Ishikawa (cell line): ENCODE measurements around the gene LRRC8D.
A peak's percentile ranks its signal among the peaks of the same experiment; 100 is the strongest.

Source experiments
- CEBPB ChIP-seq: IDR thresholded peaks from 2 replicates; pipeline ENCODE4 v1.6.1; 2012
- CREB1 ChIP-seq: IDR thresholded peaks from 2 replicates; pipeline ENCODE4 v1.6.1; 2012; ENCODE audit warnings: low read depth
- EGR1 ChIP-seq: IDR thresholded peaks from 2 replicates; pipeline ENCODE4 v1.6.1; 2012
- EP300 ChIP-seq: IDR thresholded peaks from 2 replicates; pipeline ENCODE4 v1.6.1; 2012; ENCODE audit warnings: borderline replicate concordance
- FOXM1 ChIP-seq: IDR thresholded peaks from 2 replicates; pipeline ENCODE4 v1.6.1; 2012; ENCODE audit warnings: low read depth, borderline replicate concordance
- NFIC ChIP-seq: IDR thresholded peaks from 2 replicates; pipeline ENCODE4 v1.6.1; 2012
- RAD21 ChIP-seq: IDR thresholded peaks from 2 replicates; pipeline ENCODE4 v1.6.1; 2012; ENCODE audit warnings: low read depth
- REST ChIP-seq: IDR thresholded peaks from 2 replicates; pipeline ENCODE4 v1.6.1; 2012; ENCODE audit warnings: low read depth, mild to moderate bottlenecking
- TAF1 ChIP-seq: IDR thresholded peaks from 2 replicates; pipeline ENCODE4 v1.6.1; 2012; ENCODE audit warnings: low read depth, mild to moderate bottlenecking
- TCF12 ChIP-seq: IDR thresholded peaks from 2 replicates; pipeline ENCODE4 v1.6.1; 2012; ENCODE audit warnings: low read depth
- TEAD4 ChIP-seq: IDR thresholded peaks from 2 replicates; pipeline ENCODE4 v1.6.1; 2012
- USF1 ChIP-seq: IDR thresholded peaks from 2 replicates; pipeline ENCODE4 v1.6.1; 2012
- YY1 ChIP-seq: IDR thresholded peaks from 2 replicates; pipeline ENCODE4 v1.6.1; 2012; ENCODE audit warnings: low read depth
- ZBTB7A ChIP-seq: IDR thresholded peaks from 2 replicates; pipeline ENCODE4 v1.6.1; 2012; ENCODE audit warnings: low read depth
- TF ChIP-seq, protein P1 (sequence below): IDR thresholded peaks from 2 replicates; pipeline ENCODE4 v1.6.1; 2012

Gene LRRC8D

GRCh38 chr1:89948722-89949345, 128.0 kb downstream of the LRRC8D start:
- no peak for TF ChIP-seq CEBPB

DNA sequence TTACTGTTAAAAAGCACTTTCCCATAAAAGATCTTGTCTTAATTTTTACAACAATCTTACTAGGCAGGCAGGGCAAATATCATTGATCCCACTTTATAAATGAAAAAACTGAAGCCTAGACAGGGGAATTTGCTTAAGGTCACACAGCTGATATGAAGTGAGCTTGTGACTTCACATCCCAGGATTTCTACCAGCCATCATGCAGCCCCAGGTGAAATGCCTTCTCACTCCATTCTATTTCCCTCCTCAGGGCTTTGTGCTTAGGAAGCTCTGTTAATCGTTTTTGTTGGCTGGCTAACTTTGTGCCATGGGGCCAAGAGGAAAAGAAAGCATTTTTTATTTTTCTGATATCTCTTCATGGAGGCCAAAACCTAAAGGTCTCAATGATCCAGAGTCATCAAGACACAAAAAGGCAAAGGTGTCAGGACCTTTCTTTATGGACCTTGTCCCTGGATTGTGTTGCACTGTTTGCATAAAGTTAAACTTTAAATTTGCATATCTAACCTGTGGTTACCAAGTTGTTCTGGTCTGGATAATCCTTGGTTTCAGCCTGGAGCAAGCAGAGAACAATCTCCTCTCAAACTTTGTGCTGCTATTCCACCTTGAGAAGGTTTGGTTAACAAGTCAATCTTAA, 129.3 kb downstream of the LRRC8D start:
- TF ChIP-seq ZBTB7A (no peak), TEAD4 (no peak), CREB1 (no peak), YY1 (no peak), EP300 (no peak), EGR1 (no peak), CEBPB (no peak)
- TF ChIP-seq, protein P1, sequence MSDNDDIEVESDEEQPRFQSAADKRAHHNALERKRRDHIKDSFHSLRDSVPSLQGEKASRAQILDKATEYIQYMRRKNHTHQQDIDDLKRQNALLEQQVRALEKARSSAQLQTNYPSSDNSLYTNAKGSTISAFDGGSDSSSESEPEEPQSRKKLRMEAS, result no peak

GRCh38 chr1:89950703-89951102, 129.9 kb downstream of the LRRC8D start:
- no peak for TF ChIP-seq CREB1
- TF ChIP-seq, protein P1, result no peak
- no peak for TF ChIP-seq FOXM1
- TF ChIP-seq YY1, result no peak
- TF ChIP-seq TEAD4, result no peak
- TF ChIP-seq NFIC, result no peak
- no peak for TF ChIP-seq USF1
- no peak for TF ChIP-seq REST
- TF ChIP-seq EP300, result no peak
- TF ChIP-seq EGR1, result no peak
- TF ChIP-seq TAF1, result no peak
- no peak for TF ChIP-seq CEBPB
- no peak for TF ChIP-seq ZBTB7A
- no peak for TF ChIP-seq TCF12
- no peak for TF ChIP-seq RAD21

- peak; percentile 19; the same call in 1 of the 2 replicates for TF ChIP-seq NFIC
- no peak for TF ChIP-seq FOXM1
- no peak for TF ChIP-seq ZBTB7A
- TF ChIP-seq TEAD4, result 0 out of 2 replicates have a peak, but pooled peaks have one; percentile 26
These were observed 131.2 kb downstream of the LRRC8D start for GRCh38 chr1:89951766-89952604.

DNA sequence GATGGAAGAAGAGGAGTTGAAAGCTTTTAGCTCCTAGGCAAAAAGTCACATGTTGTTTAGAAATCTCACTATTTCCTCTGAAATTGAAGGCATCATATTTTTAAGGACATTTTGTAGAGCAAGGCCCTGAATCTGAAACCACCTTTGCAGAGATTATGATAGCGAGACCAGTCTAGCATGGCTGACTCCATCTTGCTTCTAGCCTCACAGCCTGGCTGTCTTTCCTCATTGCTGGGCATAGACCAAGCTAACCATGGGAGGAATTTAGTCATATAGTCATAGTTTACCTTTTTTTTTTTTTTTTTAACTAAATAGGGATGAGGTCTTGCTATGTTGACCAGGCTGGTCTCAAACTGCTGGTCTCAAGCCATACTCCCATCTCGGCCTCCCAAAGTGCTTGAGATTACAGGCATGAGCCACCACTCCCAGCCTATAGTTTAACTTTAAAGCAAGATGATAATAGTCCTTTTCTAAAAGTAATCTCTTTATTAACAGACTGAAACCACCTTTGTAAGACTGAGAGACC, 131.8 kb downstream of the LRRC8D start:
- TF ChIP-seq CREB1, result no peak
- TF ChIP-seq CEBPB, result no peak
- TF ChIP-seq, protein P1, result no peak
- TF ChIP-seq EP300, result no peak
- TF ChIP-seq YY1, result no peak
- no peak for TF ChIP-seq EGR1
- no peak for TF ChIP-seq FOXM1
- TF ChIP-seq ZBTB7A, result no peak
- no peak for TF ChIP-seq NFIC
- no peak for TF ChIP-seq USF1
- no peak for TF ChIP-seq REST
- no peak for TF ChIP-seq TCF12
- no peak for TF ChIP-seq RAD21
- TF ChIP-seq TAF1, result no peak
- no peak for TF ChIP-seq TEAD4
